DMS114 treated with DMSO at 0.1 percent for 48 hours (cell line): ENCODE data around the gene CTDNEP1.
A peak's percentile ranks its signal among the peaks of the same experiment; 100 is the strongest.

Source experiments
- DNase-seq: peaks from one replicate; lab custom pipeline; 2025; ENCODE audit not compliant: unreplicated experiment; lab: John Stamatoyannopoulos, UW

Gene CTDNEP1

GRCh38 chr17:7216242-7217112 is 35.1 kb downstream of the CTDNEP1 start:
- DNase-seq, result no peak

- no peak for DNase-seq
Observed at GRCh38 chr17:7215652-7216180, 35.8 kb downstream of the CTDNEP1 start.

GRCh38 chr17:7215136-7215638 is 36.3 kb downstream of the CTDNEP1 start:
- no peak for DNase-seq

- peak; percentile 95 for DNase-seq
Observed at GRCh38 chr17:7214300-7215135, 37.0 kb downstream of the CTDNEP1 start.

- DNase-seq, result peak; percentile 87
Observed at GRCh38 chr17:7213895-7214299, 37.6 kb downstream of the CTDNEP1 start.

- no peak for DNase-seq
Observed at GRCh38 chr17:7211491-7212273, 39.9 kb downstream of the CTDNEP1 start.

GRCh38 chr17:7208754-7209460 is 42.6 kb downstream of the CTDNEP1 start:
- no peak for DNase-seq

- DNase-seq, result no peak
Observed at GRCh38 chr17:7208027-7208571, 43.4 kb downstream of the CTDNEP1 start.

- DNase-seq, result no peak
Observed at GRCh38 chr17:7207120-7208001, 44.2 kb downstream of the CTDNEP1 start.

GRCh38 chr17:7205561-7205960 is 46.0 kb downstream of the CTDNEP1 start:
- no peak for DNase-seq

- DNase-seq, result no peak
Observed at GRCh38 chr17:7204828-7205461, 46.6 kb downstream of the CTDNEP1 start.

- no peak for DNase-seq
Observed at GRCh38 chr17:7204336-7204735, 47.2 kb downstream of the CTDNEP1 start.

- DNase-seq, result no peak
Observed at GRCh38 chr17:7203391-7203790, 48.1 kb downstream of the CTDNEP1 start.

GRCh38 chr17:7196651-7197401 is 54.7 kb downstream of the CTDNEP1 start:
- no peak for DNase-seq

GRCh38 chr17:7195971-7196370 is 55.6 kb downstream of the CTDNEP1 start:
- DNase-seq, result no peak
